ENCODE measurements around the gene ZFP90. TPM values are rescaled to one million over a fixed set of nuclear protein-coding genes. Genes with fewer than 3 reads are reported as not detected.
"Not testable (repeated sequence)": the region's sequence is repeated elsewhere in the genome, so short reads cannot be mapped to it uniquely, and the experiment has no call there.

The ZFP90 gene
- total RNA-seq, 1 donor from 2014 or later: 11.8 TPM

DNA sequence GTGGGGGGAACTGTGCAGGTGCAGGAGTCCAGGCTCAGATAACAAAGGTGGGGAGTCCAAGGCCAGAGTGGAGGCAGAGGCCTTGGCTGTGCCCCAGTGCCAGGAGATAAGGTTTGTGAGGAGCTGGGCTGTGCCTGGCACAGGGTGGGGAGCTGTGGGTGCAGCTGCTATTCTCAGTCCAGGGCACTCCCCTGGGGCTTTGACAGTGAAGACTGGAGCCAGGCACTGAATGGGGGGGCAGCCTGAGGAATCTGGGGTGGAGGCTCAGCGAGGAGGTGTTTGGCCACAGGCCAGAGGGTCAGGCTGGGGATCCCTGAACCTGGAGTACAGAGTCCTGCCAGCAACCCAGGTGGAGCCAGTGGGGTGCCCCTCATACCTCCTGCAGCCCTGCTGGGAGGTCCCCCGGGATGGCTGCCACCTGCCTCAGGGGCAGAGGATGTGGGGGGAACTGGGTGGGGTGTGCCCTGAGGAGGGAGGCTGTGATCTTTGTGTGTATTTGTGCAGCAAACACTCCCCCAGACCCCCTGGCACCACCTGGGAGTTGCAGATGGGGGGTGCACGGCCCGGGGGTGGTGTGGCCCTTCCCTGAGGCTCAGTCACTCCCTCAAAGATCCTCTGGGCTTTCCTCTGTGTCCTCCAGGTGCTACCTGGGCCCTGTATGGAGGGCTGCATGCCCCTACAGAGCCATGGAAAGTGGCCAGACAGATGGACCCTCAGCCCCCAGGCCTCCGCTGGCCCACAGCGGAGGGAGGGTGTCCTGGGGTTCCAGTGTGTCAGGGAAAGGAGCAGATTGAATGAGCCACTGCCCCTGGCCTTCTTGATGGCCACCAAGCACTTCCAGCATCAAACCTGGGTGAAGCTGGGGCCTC lies 46.3 kb upstream of the ZFP90 start:
- H3K27me3 ChIP-seq: no peaks in the 10 kb centered on the region
- H3K4me3 ChIP-seq: no peak overlapping the region
- H3K27ac ChIP-seq: no peak overlapping the region
- no peak for DNase-seq (ENCODE audit: low spot score in 2 of 2)
- TF ChIP-seq, protein P1, sequence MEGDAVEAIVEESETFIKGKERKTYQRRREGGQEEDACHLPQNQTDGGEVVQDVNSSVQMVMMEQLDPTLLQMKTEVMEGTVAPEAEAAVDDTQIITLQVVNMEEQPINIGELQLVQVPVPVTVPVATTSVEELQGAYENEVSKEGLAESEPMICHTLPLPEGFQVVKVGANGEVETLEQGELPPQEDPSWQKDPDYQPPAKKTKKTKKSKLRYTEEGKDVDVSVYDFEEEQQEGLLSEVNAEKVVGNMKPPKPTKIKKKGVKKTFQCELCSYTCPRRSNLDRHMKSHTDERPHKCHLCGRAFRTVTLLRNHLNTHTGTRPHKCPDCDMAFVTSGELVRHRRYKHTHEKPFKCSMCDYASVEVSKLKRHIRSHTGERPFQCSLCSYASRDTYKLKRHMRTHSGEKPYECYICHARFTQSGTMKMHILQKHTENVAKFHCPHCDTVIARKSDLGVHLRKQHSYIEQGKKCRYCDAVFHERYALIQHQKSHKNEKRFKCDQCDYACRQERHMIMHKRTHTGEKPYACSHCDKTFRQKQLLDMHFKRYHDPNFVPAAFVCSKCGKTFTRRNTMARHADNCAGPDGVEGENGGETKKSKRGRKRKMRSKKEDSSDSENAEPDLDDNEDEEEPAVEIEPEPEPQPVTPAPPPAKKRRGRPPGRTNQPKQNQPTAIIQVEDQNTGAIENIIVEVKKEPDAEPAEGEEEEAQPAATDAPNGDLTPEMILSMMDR (IDR thresholded peaks at IDR 0.05): no peak
- no peaks in the 10 kb centered on the region for H3K36me3 ChIP-seq
- H3K4me1 ChIP-seq: no peaks in the 10 kb centered on the region
- intact Hi-C loops (cut with DNase I): no loop called here
- H3K9me3 ChIP-seq: no peaks in the 10 kb centered on the region

DNA sequence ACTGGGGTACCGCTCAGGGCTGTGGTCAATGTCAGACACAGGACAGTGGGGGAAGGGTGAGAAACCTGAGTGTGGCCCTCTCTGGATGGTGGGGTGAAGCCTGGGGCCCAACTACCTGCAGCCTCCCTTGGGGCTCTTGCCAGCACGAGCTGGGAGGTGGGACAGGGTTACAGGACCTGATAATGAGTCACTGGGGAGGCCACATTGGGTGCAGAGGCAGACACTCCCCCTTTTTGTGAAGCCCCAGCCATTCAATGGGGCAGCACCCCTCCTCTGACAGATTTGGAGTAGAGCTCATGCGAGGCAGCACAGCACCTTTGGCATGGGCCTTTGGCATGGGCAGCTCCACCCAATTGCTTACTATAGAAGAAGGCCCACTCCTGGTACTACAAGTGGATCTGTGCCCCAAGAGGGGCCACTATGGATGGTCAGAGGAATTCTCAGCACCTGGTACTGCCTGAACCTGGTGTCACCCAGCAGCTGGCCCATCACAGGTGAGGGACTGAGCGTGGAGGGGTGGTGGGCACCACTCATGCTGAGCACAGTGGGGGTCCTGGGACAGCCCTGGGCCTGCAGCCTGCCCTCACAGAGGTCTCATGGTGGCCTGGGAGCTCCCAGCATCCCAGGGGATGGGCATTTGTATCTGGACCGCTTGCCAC lies 45.5 kb upstream of the ZFP90 start:
- no peak overlapping the region for H3K27ac ChIP-seq
- H3K36me3 ChIP-seq: no peaks in the 10 kb centered on the region
- TF ChIP-seq, protein P1 (IDR thresholded peaks at IDR 0.05): no peak
- no peaks in the 10 kb centered on the region for H3K27me3 ChIP-seq
- intact Hi-C loops (cut with DNase I): no loop called here
- no peaks in the 10 kb centered on the region for H3K9me3 ChIP-seq
- H3K4me1 ChIP-seq: no peaks in the 10 kb centered on the region
- no peak overlapping the region for H3K4me3 ChIP-seq
- no peak for DNase-seq (ENCODE audit: low spot score in 2 of 2)

DNA sequence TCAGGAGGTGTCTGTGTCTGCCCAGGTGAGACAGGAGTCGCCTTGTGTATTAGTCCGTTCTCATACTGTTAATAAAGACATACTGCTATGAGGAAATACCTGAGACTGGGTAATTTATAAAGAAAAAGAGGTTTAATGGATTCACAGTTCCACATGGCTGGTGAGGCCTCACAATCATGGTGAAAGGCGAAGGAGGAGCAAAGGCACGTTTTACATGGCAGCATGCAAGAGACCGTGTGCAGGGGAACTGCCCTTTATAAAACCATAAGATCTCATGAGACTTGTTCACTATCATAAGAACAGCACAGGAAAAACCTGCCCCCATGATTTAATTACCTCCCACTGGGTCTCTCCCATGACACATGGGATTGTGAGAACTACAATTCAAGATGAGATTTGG lies 44.8 kb upstream of the ZFP90 start:
- H3K36me3 ChIP-seq; H3K27me3 ChIP-seq; H3K9me3 ChIP-seq; H3K4me3 ChIP-seq; intact Hi-C loops (cut with DNase I); H3K4me1 ChIP-seq; H3K27ac ChIP-seq; DNase-seq (ENCODE audit: low spot score in 2 of 2): not testable (repeated sequence)

DNA sequence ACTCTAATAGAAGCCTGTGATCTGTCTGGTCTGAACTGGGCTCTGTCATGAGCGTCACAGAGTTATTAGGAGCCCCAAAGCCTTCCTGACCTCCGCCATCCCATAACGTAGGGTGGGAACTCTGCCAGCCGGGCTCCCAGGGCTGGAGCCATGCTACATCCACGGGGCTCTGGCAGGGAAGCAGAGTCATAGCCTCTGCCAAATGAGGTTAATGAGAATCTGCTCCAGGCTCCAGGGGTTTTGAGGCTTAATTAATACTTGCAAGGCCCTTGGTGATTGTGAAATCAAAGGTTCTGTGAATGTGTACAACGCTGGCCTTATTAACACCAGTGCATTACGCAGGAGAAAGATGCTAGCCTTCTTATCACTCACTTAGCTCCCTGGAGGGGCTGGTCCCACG lies 42.4 kb upstream of the ZFP90 start:
- no peak for DNase-seq (ENCODE audit: low spot score in 2 of 2)
- Histone ChIP-seq H3K36me3 (no peaks in the 10 kb centered on the region), H3K4me1 (no peaks in the 10 kb centered on the region), H3K4me3 (no peak overlapping the region), H3K27ac (no peak overlapping the region), H3K9me3 (no peaks in the 10 kb centered on the region), H3K27me3 (no peaks in the 10 kb centered on the region)
- TF ChIP-seq, protein P1 (IDR thresholded peaks at IDR 0.05): no peak
- intact Hi-C loops (cut with DNase I): no loop called here

DNA sequence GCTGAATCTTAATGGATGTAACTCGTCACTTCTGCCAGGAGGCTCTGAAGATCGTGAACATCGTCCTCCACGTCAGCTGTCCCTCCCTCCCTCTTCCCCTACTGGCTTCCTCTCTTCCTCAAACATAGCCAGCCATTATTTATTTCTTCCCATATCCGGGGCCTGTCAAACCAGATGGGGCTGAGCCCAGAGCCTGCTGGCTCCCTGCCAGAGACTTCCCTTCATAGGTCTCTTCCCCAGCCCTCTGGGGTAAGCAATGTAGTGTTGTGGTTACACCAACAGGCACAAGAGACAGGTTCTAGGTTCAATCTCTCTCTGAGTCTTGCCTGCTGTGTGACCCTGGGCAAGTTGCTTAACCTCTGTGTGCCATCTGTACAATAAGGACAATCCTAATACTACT lies 40.1 kb upstream of the ZFP90 start:
- no peak overlapping the region for H3K4me3 ChIP-seq
- H3K4me1 ChIP-seq: no peaks in the 10 kb centered on the region
- no peaks in the 10 kb centered on the region for H3K36me3 ChIP-seq
- TF ChIP-seq, protein P1 (IDR thresholded peaks at IDR 0.05): no peak
- H3K9me3 ChIP-seq: no peaks in the 10 kb centered on the region
- H3K27ac ChIP-seq: no peak overlapping the region
- no peaks in the 10 kb centered on the region for H3K27me3 ChIP-seq
- DNase-seq (ENCODE audit: low spot score in 2 of 2): no peak
- intact Hi-C loops (cut with DNase I): no loop called here

DNA sequence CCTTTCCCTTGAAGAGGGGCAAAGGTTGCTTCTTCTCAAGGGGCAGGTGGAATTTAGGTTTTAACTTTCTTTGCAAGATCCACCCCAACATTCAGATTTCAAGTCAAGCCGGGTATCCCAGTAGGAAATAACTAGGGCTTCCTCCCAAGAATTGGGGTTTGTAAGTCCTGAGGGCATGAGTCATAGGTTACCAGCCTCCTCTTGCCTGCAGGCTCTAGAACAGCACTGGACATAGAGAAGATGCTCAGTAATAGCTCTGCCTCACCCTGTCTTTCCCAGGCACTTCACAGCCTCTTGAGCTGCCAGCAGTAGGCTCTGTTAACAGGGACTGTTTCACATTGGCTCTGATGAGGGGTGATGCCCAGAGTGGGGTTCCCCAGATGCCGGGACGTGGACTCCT lies 35.8 kb upstream of the ZFP90 start:
- Histone ChIP-seq H3K27ac (no peak overlapping the region), H3K4me3 (no peak overlapping the region), H3K9me3 (no peaks in the 10 kb centered on the region), H3K4me1 (no peaks in the 10 kb centered on the region), H3K36me3 (no peaks in the 10 kb centered on the region), H3K27me3 (no peaks in the 10 kb centered on the region)
- intact Hi-C loops (cut with DNase I): no loop called here
- no peak for DNase-seq (ENCODE audit: low spot score in 2 of 2)
- TF ChIP-seq, protein P1 (IDR thresholded peaks at IDR 0.05): no peak
